HG02623 (cell line): ENCODE data around the gene BICC1.

ENCODE experiments used
- ATAC-seq: cut with Tn5 transposase; IDR thresholded peaks from one replicate; pipeline ENCODE4 v1.9.1; 2021; ENCODE audit warnings: moderate library complexity; ENCODE audit not compliant: unreplicated experiment

The BICC1 gene

DNA sequence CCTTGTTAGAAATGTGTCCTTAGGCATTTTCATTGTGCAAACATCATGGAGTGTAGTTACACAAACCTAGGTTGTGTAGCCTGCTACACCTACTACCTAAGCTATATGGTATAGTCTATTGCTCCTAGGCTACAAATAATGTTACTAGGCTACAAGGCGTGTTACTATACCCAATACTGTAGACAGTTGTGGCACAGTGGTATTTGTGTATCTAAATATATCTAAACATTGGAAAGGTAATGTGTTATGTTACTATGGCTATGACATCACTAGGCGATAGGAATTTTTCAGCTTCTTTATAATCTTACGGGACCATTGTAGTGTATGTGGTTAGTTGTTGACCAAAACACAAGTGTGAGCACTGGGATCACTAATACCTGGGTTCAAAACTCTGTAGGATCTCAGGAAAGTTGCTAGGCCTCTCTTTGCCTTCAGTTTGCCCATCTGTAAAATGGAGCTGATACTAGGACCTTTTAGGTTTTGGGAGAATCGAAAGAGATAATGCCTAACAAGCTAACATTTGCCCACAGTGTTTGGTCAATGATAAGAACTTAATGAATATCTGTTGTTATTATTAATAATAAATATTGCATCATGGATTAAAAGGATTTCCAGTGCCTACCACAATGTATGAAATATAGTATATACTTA lies 2.7 kb downstream of the BICC1 start:
- no peak for ATAC-seq

DNA sequence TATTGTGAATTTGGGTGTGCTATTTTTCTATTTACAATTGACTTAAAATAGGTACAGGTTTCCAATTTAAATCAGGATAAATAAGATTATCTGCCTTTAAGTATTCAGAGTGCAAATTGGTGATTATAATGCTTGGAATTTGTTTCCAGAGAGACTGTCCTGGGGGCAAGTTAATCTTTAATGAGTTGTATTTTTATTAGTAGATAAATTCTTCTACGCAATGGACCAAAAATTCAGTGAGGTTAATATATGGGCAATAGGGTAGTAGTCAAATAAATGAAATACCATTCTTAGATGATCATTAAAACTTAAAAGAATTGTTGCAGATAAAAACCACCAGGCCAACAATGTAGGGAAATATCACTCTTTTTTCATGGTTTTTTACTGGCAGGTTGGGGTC lies 3.4 kb downstream of the BICC1 start:
- ATAC-seq, result no peak

DNA sequence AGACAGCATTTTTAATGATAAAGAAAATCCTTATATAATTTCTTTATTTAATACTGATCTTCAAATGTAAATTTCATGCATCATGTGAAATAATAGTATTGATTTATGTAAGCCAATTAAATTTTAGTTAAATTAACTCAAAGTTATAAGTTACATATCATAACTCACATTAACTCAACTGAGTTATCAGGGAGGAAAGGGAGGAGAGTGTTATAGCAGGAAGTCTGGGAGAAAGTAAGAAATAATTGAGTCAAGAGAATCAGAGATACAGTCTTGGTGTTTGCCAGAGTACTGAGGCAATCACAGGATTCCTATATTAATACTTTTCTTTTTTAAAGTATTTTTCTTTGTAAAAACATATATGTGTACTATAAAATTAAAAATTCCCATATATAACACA lies 4.0 kb downstream of the BICC1 start:
- no peak for ATAC-seq

DNA sequence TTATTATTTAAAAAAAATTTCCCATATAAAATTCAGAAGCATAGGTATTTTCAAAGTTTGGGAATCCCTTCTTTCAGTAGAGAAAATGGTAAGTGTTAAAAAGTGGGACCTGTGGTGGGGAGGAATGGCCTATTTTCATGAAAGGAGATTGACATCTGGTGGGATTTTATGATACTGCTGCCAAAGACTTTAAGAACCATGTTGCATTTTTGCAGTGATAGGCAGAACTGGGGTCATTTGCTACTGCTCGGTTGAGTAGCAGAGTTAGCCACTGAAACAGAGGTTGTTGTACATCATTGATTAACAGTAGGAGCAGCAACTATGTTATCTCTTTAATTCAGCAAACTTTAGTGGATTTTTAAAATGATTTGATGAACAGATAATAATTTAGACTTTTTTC lies 4.4 kb downstream of the BICC1 start:
- ATAC-seq, result no peak

DNA sequence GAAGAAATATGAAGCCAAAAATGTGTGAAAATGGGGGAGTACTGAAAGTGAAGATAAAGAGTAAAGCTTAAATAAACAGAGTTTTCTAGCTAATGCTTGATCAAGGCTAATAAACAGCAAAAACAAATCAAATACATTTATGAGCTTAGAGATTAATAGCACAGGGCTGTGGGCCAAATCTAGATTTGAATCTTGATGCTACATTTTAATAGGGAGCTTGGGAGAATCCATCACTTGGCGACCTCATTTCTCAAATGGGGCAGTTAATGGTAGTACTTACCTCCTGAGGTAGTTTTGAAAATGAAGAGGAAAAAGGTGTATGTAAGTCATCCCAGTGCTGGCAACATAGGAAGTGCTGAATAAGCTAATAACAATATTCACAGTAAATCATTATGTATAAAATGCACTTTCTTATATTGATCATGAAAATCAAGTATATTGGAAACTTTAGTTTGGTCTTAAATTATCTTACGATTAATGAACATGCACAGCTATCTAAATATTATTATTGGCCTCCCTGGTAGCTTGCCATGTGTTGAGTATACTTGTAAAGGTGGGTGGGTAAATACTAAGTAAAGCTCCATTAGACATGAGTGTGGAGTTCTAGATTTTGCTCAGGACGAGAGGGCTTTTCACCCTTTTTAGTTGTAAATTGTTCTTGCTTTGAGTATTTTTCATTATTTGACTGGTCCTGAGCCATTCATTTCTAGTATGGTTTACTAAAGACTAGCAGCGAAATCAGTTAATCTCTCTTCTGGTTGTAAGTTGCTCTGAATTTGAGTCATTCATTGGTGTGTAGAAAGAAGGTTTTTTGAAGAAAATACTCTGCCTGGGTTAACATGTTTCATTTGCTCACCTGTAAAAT lies 5.1 kb downstream of the BICC1 start:
- peak; percentile 47 for ATAC-seq

DNA sequence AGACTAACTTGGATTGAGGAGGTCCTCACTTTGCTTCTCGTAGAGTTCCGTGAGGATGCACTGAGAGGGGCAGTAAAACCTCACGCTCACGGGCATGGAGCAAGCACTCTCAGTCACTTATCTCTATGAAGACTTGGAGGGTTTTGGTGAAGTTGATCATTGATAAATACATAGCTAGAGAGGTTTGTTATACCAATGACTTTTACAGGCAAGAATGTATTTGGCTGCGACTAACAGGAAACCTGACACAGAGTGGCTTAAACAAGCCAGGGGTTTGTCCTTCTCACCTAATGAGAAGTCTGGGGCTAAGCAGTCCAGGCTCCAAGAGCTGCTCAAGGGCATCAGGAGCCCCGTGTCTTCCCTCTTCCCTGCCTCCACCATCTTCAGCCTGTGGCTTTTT lies 6.1 kb downstream of the BICC1 start:
- ATAC-seq, result no peak

DNA sequence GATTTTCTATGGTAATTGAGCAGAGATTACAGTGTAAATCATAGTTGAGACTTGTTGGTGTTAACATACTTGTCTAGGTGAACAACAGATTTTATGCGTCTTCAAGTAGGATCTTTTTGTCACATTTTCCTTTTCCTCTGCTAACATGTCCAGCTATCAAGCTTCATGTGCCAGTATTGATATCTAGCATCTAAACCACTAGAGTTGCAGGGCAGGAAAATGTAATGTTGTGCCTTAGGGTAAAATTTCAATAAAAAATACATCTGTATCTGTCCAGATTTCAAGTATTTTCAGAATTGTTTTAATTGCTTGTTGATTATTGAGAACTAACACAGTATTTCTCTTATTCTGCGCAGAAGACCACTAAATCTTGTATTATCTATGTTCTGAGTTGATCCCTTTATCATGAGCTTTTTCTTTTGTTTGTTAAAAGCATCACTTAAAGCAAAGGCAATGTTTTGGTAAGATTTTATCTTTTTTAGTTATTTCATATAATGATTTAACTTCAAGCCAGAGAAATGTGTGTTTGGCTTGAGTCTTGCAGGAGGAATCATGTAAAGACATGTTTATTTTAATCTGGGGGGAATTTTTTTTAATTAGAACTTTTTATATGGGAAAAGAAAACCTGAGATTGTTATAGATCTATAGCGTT lies 16.5 kb downstream of the BICC1 start:
- no peak for ATAC-seq

DNA sequence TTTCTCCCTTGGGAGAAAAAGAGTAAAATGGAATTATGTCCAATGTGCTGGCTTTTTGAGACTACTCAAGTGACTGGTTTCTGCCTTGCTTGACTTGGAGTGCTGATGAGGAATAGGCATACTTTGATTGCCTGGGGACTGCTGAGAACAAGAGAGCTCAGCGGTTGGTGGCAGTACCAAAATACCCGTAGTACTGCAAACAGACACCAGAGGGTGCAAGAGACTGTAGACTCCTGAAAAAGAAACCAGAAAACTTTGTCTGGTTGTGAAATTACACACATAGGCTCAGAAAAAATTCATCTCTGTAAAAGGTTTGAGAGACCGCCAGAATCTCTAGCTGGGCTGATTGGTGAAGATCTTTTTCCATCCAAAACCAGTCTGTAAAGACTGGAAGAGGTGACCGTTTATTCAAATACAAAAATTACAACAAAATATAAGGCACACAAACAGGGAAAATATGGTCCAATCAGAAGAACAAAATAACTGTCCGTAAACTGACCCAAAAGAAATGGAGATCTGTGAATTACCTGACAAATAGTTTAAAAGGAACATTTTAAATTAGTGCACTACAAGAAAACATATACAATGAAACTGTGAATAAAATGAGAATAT lies 18.5 kb downstream of the BICC1 start:
- peak; percentile 98 for ATAC-seq

DNA sequence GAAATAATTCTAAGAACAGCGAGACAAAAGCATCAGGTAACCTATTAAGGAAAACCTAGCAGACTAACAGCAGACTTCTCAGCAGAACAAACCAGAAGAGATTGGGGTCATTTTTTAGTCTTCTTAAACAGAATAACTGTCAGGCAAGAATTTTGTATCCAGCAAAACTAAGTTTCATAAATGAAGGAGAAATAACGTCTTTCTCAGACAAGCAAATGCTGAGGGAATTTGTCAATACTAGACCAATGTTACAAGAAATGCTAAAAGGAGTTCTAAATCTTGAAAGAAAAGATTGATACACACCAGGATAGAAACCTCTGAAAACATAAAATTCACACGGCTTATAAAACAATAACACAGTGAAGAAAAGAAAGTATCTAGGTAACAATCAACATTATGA lies 22.6 kb downstream of the BICC1 start:
- no peak for ATAC-seq

DNA sequence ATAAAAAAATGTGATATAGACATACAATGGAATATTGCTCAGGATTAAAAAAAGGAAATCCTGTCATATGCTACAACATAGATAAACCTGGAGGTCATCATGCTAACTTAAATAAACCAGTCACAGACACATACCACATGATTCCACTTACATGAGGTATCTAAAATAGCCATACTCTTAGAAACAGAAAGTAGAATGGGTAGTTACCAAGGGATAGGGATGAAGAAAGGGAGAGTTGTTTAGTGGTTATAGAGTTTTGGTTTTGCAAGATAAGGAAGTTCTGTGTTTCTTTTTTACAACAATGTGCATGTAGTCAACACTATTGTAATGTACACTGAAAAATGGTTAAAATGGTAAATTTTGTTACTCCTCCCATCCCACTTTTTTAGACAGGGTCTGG lies 30.5 kb downstream of the BICC1 start:
- ATAC-seq, result no peak

DNA sequence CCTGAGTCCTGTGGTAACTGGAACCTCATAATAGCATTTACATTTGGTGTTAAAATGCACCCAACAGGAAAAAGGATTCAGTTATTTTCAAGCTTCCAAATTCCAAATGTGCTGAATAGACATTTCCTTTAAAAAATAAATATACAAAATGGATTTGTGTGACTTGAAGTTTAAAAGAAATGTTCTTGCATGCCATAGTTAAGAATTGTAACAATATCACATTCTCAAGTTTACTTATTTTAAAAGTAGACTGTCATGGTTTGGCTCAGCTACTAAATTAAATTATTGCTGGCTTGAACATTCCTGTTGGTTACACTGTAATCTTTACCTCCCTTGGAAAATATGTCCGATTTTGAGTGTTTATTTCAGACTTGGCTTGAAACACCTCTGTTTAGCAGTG lies 31.5 kb downstream of the BICC1 start:
- no peak for ATAC-seq

DNA sequence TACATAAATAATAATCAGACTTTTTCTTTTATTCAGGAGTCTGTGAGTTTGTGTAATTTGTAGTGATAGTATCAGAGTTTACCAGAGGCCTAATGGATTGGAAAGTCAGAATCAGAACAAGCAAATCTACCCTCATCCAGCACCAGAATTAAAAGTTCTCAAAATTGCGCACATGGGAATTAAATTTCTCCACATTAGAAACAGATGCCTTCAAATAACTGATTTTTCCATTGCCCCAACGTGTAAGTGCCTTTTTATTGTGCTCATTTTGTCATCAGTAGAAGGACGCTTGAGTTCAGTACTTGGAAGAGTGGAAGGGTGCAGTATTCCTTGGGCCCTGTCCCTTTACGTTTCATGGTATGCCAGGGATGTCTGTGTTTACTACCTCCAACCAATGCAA lies 32.8 kb downstream of the BICC1 start:
- no peak for ATAC-seq

DNA sequence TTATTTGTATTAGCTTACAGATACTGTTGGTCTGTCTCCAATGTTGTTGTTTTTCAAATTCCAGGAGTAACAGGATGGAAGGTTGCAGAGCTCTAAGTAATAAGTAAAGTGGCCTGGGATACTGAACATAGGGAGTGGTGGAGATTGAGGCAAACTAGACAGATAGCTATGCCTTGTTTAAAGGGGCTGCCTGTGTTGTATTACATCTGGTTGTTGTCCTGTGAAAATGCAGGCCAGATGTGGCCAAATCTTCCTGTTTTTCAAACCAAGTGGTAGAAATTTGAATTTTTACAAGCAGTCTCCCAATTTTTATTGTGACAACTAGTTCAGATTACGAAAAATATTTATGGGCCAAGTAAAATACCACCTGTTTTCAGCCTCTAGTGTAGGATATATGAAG lies 33.5 kb downstream of the BICC1 start:
- ATAC-seq, result no peak

DNA sequence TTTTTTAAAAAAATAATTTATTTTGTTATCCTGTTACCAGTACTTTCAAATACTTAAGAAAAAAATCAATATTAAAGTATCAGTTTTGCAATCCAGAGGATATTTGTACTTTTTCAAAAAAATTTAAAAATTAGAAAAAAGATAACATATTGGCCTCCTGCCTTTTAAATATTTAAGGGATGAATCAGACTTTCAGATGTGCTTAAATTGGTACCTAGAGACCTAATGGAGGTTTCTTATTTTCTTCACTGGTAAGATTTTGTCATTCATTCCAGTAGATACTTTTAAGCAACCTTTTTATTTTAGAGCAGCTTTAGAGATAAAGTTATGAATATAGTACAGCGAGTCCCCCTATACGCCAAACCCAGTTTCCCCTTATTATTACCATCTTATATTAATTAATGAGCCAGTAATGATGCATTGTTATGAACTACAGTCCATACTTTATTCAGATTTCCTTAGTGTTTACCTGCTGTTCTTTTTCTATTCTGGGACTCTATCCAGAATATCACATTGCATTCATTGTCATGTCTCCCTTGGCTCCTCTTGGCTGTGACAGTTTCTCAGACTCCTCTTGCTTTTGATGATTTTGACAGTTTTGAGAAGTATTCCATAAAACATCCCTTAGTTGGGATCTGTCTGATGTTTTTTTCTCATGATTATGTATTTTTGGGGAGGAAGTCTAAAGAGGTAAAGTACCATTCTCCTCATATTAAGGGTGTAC lies 34.2 kb downstream of the BICC1 start:
- ATAC-seq, result no peak

DNA sequence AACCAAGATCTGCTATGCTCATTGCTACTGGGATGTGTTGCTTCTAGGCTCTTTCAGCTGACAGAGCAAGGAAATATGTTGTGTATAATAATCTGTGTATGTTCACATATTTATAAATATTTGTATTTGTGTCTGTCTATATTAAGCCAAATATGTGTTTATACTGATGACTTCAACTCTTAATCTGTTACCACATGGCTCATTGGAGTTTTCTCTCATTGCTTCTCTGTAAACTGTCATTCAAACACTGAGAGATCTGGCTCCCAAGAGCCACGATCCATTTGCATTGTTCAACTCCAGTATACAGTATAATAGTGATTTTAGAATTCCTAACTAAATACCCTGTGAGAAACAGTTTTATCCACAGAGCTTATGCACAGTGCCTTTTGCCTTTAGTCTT lies 35.3 kb downstream of the BICC1 start:
- ATAC-seq, result no peak

DNA sequence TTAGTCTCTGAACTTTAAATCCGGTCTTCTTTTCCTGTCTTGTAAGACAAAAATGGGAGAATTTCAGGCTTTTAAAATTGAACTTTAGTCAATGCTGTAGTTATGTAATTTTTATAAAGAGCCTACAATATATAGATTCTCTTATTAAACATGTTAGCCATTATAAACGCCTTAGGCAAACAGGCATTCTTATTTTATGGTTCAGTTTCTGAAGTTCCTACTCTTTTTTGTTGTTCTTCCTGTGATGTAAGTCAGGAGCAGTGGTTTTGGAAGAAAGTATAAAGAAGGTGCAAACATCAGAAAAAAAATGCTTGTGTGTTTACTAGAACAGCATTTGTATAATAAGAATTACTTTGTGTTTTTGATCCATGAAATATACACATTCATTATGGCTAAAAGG lies 41.6 kb downstream of the BICC1 start:
- no peak for ATAC-seq

DNA sequence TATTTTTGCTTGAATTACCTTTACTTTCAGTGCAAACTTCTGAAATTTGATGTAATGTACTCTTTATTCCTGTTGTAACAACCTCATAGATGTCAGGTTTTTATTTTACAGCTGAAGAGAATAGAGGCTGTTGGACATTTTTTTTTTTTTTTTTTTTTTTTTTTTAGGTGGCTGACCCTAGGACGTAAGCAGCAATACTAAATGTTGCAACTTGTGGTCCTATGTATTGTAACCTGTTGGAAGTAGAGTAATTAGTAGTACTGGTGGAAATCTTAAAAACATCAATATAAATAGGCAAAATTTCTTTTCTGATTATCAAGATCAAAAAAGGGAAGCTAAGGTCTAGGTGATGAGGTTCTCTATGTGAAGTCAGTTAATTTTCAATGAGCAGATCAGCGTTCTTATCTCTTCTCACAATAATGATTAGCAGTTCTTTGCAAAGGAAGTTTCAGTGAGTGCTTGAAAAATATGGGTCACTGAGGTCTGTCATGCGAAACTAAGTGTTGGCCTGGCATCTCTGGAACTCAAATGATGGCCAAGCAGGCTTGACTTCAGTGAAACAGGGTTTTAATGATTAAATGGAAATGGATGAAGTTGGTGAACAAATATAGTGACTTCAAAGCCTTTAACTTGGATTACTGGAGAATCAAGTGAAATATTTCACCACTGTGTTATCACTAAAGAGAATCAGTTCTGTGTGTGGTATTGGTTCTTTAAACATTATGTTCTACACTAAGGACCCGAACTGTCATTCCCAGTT lies 42.7 kb downstream of the BICC1 start:
- ATAC-seq, result no peak

DNA sequence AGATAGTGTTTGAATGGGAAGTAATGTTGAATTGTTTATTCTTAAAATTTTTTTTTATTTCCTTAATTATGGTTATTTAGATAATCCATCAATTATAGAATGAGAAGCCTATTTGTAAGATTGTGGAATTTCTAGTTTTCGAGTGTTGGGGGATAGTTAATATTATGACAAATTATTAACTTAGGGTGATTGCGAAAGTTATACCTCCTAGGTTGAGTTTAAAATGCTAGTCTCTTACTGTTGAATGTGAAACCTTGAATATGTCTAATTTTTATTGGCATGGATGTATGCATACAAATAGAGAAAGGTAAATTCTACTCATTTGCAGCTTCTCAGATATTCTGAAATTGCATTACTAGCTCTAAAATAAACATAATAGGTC lies 43.2 kb downstream of the BICC1 start:
- ATAC-seq, result no peak

DNA sequence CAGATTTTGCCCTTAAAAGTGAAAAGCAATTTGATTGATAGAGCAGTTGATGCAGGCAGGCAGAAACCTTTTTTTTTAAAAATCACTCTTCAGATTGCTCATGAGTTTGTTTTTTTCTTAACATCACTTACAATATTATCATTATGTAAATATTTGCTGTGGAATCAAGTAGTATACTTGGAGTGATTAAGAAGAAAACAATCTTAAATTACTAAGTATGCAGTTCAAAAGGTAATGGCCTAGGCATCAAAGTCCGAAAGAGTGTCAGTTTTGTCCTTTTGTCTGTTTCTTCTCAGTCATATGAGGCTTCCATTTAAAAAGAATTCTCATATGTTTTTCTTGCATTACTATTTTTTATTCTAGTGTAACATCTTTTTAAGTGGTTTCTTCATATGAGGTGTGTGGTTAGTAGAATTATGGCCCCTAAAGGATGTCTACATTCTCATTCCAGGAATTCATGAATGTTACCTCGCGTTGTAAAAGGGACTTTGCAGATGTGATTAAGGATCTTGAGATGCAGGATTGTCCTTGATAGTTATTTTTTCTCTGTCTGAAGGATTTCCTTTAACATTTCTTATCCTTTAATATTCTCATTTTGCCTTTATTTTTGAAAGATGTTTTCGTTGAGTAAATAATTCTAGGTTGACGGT lies 44.0 kb downstream of the BICC1 start:
- no peak for ATAC-seq

DNA sequence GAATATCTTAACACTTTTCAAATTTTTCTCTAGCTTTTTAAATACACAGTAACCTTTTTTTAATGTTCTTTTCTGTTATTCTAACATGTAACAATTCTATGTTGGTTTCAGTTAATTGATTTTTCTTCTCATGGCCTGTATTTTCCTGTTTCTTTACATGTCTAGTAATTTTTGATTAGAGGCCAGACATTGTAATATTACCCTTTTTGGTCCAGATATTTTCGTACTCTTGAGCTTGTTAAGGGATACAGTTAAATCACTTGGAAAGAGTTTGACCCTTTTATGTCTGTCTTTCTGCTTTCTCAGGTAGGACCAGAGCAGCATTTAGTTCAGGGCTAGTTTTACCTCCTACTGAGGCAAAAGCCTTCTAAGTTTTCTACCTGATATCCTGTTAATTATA lies 45.0 kb downstream of the BICC1 start:
- ATAC-seq, result no peak
